Transverse colon (tissue), 4 donors: ENCODE data around the gene FUT9. TPM values are rescaled to one million over a fixed set of nuclear protein-coding genes. Genes with fewer than 3 reads are reported as not detected.

ENCODE experiments used
- DNase-seq: peaks from one replicate; pipeline ENCODE4 v3.0.0-alpha.2; 2019
- H3K27ac ChIP-seq, 4 donors: fragments of 200-600 bp; sonication (generic); 2 replicates each; pipeline ENCODE4 v1.5.1; 2016 to 2018; ENCODE audit warnings: inconsistent platforms in 4 of 4
- H3K27me3 ChIP-seq: fragments of 200-600 bp; sonication (generic); 2 replicates; pipeline ENCODE4 v1.5.1; 2017; ENCODE audit warnings: inconsistent platforms
- H3K36me3 ChIP-seq, 4 donors: fragments of 200-600 bp; sonication (generic); 2 replicates each; pipeline ENCODE4 v1.5.1; 2017 to 2019; ENCODE audit warnings: inconsistent platforms in 4 of 4
- H3K4me1 ChIP-seq, 4 donors: fragments of 200-600 bp; sonication (generic); 2 replicates each; pipeline ENCODE4 v1.5.1; 2017 to 2020; ENCODE audit warnings: inconsistent platforms in 4 of 4
- H3K4me3 ChIP-seq, 4 donors: fragments of 200-600 bp; sonication (generic); 1 replicate in 1 of 4; 2 replicates in 3 of 4; pipeline versions ENCODE4 v1.5.1 to v1.6.1; 2017 to 2019; ENCODE audit warnings: inconsistent platforms in 4 of 4
- H3K9me3 ChIP-seq, 2 donors: fragments of 200-600 bp; sonication (generic); 2 replicates each; pipeline ENCODE4 v1.5.1; 2017 to 2019; ENCODE audit warnings: inconsistent platforms in 2 of 2
- EP300 ChIP-seq: sonication (generic); formaldehyde crosslinking; IDR thresholded peaks from one replicate; pipeline ENCODE4 v1.6.1; 2017; ENCODE audit warnings: antibody characterized with exemption, low read depth
- POLR2A ChIP-seq: fragments of 450-650 bp; IDR thresholded peaks from one replicate; pipeline ENCODE4 v1.6.1; 2016; ENCODE audit warnings: antibody characterized with exemption, mild to moderate bottlenecking, moderate library complexity
- POLR2AphosphoS5 ChIP-seq, 3 donors: sonication (generic); formaldehyde crosslinking; IDR thresholded peaks; one replicate each; pipeline ENCODE4 v1.6.1; 2016; ENCODE audit warnings: antibody characterized with exemption in 3 of 3
- WGBS, 2 donors: methylation state at CpG; one replicate each; pipeline ENCODE4 v1.1.5; 2018; ENCODE audit warnings: low coverage in 1 of 2; 5-methylcytosine and 5-hydroxymethylcytosine counted together
- in situ Hi-C, 4 donors: fragments of 200-750 bp; cut with MboI; loops; one replicate each; pipeline versions ENCODE4 v1.15.0 to v1.15.1; 2017; ENCODE audit warnings: low sequenced_read_pairs in 3 of 4, low pct_ligation_motif_present in 1 of 4, low pct_unique_long_range_greater_than_20kb in 1 of 4
- intact Hi-C: fragments of 100-400 bp; cut with DNase I; formaldehyde crosslinking; loops from one replicate; pipeline ENCODE4 v1.15.1; 2023; ENCODE audit warnings: low total_unique reads
- total RNA-seq, 4 donors: library from RNA; depleted of rRNA; stranded (reverse); fragments of >200 nt; gene quantifications; one replicate each; pipeline ENCODE4 v1.1.0, GENCODE V29; 2016
- TF ChIP-seq, protein P1 (sequence below), 5 experiments: fragments of 200-600 bp in 3 of 5; fragments of 450-650 bp in 2 of 5; sonication (generic) in 3 of 5; IDR thresholded peaks; 1 replicate in 2 of 5; 2 replicates in 3 of 5; pipeline ENCODE4 v1.5.1; 2016 to 2017; ENCODE audit warnings: antibody characterized with exemption in 5 of 5, inconsistent platforms in 3 of 5, mild to moderate bottlenecking in 2 of 5, moderate library complexity in 1 of 5

The FUT9 gene
- total RNA-seq, 4 donors from 2014 or later = under 0.01 TPM; not detected in 3

DNA sequence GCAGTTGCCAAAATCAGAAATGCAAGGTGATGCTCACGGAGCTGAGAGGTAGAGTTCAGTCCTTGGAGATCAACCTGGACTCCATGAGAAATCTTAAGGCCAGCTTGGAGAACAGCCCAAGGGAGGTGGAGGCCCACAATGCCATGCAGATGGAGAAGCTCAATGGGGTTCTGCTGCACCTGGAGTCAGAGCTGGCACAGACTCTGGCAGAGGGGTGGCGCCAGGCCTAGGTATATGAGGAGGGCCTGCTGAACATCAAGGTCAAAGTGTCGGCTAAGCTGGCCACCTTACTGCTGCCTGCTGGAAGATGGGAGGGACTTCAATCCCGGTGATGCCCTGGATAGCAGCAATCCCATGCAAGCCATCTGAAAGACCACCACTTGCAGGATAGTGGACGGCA, 23.9 kb upstream of the FUT9 start:
- peaks cover 0 to 11% of the 10 kb centered on the region in 2 donors for H3K9me3 ChIP-seq
- no peaks in the 10 kb centered on the region for H3K27me3 ChIP-seq
- H3K4me3 ChIP-seq = no peak overlapping the region
- intact Hi-C loops = no loop called here
- TF ChIP-seq POLR2AphosphoS5 (IDR thresholded peaks at IDR 0.05) = no peak
- TF ChIP-seq POLR2A = no peak
- TF ChIP-seq EP300 = no peak
- TF ChIP-seq, protein P1, sequence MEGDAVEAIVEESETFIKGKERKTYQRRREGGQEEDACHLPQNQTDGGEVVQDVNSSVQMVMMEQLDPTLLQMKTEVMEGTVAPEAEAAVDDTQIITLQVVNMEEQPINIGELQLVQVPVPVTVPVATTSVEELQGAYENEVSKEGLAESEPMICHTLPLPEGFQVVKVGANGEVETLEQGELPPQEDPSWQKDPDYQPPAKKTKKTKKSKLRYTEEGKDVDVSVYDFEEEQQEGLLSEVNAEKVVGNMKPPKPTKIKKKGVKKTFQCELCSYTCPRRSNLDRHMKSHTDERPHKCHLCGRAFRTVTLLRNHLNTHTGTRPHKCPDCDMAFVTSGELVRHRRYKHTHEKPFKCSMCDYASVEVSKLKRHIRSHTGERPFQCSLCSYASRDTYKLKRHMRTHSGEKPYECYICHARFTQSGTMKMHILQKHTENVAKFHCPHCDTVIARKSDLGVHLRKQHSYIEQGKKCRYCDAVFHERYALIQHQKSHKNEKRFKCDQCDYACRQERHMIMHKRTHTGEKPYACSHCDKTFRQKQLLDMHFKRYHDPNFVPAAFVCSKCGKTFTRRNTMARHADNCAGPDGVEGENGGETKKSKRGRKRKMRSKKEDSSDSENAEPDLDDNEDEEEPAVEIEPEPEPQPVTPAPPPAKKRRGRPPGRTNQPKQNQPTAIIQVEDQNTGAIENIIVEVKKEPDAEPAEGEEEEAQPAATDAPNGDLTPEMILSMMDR (IDR thresholded peaks at IDR 0.05) = no peak
- H3K4me1 ChIP-seq = no peaks in the 10 kb centered on the region
- no peak for DNase-seq
- no peak overlapping the region for H3K27ac ChIP-seq
- no peaks in the 10 kb centered on the region for H3K36me3 ChIP-seq
- WGBS, 2 donors = 87% methylated on average over 5 of the region's 5 CpGs; no CpG with 5 or more reads in 1 of the 2 donors
- in situ Hi-C loops = no loop called here

- H3K27me3 ChIP-seq = no peaks in the 10 kb centered on the region
- no peaks in the 10 kb centered on the region for H3K36me3 ChIP-seq
- no peak overlapping the region for H3K4me3 ChIP-seq
- H3K27ac ChIP-seq = no peak overlapping the region
- DNase-seq = no peak
- intact Hi-C loops (no loop called here), in situ Hi-C loops (no loop called here)
- peaks cover 0 to 9% of the 10 kb centered on the region in 2 donors for H3K9me3 ChIP-seq
- no peak for TF ChIP-seq POLR2AphosphoS5 (IDR thresholded peaks at IDR 0.05)
- H3K4me1 ChIP-seq = no peaks in the 10 kb centered on the region
- WGBS, 2 donors = 49 to 63% methylated on average over 4 of the region's 4 CpGs
These were observed 21.6 kb upstream of the FUT9 start for GRCh38 chr6:95994151-95994550.

DNA sequence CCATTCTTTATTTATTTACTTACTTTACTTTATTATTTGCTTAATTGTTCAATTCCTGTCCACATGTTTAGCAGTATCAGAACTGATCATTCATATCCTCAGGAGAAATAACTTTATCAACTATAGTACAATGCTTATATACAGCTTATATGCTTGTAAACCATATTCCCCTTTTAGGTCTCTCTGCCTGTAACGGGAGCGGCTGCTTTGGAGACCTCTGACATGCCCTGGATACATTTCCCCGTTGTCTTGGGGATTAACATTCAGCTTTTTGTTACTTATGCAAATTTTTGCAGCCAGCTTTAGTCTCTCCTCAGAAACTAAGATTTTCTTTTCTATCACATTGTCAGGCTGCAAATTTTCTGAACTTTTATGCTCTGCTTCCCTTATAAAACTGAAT, 17.6 kb upstream of the FUT9 start:
- intact Hi-C loops = no loop called here
- 59 to 75% methylated on average over 3 of the region's 3 CpGs for WGBS, 2 donors
- H3K27ac ChIP-seq = no peak overlapping the region

DNA sequence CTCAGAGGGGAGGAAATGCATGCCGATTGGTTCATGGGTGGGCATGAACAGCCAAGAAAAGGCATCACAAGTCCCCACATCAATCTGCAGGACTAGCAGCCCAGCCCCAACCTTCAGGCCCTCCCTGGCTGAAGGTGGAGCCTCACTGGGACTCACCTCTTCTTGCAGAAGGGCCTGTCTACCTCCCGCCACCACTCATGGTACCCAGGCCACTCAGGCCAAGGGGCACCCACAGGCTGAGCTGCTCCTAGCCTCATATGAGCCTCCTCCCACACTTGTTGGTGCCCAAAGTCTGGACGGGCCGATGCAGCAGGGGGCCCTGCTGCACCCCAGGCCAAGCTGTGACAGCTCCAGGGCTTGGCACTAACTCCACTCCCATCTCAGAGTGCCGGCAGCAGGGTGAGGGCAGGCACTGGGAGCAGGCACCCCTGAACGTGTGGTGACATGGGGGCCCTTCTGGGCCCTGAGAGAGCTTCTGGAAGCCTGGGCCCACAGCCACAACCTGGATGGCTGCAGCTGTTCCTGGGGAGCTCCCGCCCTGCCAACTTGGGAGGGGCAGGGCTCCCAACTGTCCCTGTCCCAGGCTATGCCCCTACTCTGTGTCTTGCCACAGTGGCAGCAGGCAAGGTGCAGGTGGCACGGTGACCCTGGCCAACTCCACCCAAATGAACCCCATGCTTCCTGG, 13.7 kb upstream of the FUT9 start:
- intact Hi-C loops = no loop called here
- in situ Hi-C loops = no loop called here
- no peaks in the 10 kb centered on the region for H3K36me3 ChIP-seq
- no peaks in the 10 kb centered on the region for H3K27me3 ChIP-seq
- no peak overlapping the region for H3K4me3 ChIP-seq
- H3K27ac ChIP-seq = no peak overlapping the region
- WGBS, 2 donors = 86% methylated on average over 6 of the region's 8 CpGs; no CpG with 5 or more reads in 1 of the 2 donors
- no peaks in the 10 kb centered on the region for H3K4me1 ChIP-seq
- TF ChIP-seq EP300 = no peak
- TF ChIP-seq, protein P1 (IDR thresholded peaks at IDR 0.05) = no peak
- TF ChIP-seq POLR2AphosphoS5 (IDR thresholded peaks at IDR 0.05) = no peak
- no peak for TF ChIP-seq POLR2A
- H3K9me3 ChIP-seq = no peaks in the 10 kb centered on the region
- DNase-seq = no peak

More for the DNA sequence above, 17.6 kb upstream of the FUT9 start:
- DNase-seq = no peak
- H3K4me1 ChIP-seq = no peaks in the 10 kb centered on the region
- H3K36me3 ChIP-seq = no peaks in the 10 kb centered on the region
- H3K9me3 ChIP-seq = no peaks in the 10 kb centered on the region
- H3K27me3 ChIP-seq = no peaks in the 10 kb centered on the region
- in situ Hi-C loops = no loop called here
- TF ChIP-seq, protein P1 (IDR thresholded peaks at IDR 0.05) = no peak
- no peak for TF ChIP-seq EP300
- TF ChIP-seq POLR2AphosphoS5 (IDR thresholded peaks at IDR 0.05) = no peak
- no peak for TF ChIP-seq POLR2A
- no peak overlapping the region for H3K4me3 ChIP-seq

DNA sequence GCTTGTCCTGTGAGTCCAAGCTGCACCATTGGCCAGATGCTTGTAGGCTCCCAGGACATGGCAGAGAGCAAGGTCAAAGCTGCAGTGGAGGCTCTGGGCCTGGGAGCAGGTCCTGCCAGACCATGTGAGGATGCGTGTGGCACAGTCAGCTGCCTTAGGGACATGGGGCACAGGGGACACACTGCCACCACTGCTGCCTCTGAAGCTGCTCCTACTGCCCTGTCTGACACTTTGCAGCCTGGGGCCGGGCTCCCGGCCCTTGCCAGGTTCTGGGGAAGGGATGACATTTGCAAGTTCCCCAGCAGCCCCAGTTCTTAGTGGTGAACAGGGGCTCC, 13.2 kb upstream of the FUT9 start:
- H3K4me3 ChIP-seq = no peak overlapping the region
- no peak for TF ChIP-seq EP300
- no peak for TF ChIP-seq POLR2A
- no peak for TF ChIP-seq POLR2AphosphoS5 (IDR thresholded peaks at IDR 0.05)
- TF ChIP-seq, protein P1 (IDR thresholded peaks at IDR 0.05) = no peak
- no peaks in the 10 kb centered on the region for H3K36me3 ChIP-seq
- in situ Hi-C loops = no loop called here
- H3K27me3 ChIP-seq = no peaks in the 10 kb centered on the region
- no peak for DNase-seq
- no peaks in the 10 kb centered on the region for H3K4me1 ChIP-seq
- 62% methylated on average over 3 of the region's 3 CpGs; no CpG with 5 or more reads in 1 of the 2 donors for WGBS, 2 donors
- H3K27ac ChIP-seq = no peak overlapping the region
- intact Hi-C loops = no loop called here
- H3K9me3 ChIP-seq = no peaks in the 10 kb centered on the region
